GM18508 (cell line): ENCODE data around the gene ZNF302.

Source experiments
- ATAC-seq: cut with Tn5 transposase; IDR thresholded peaks from one replicate; pipeline ENCODE4 v1.9.1; 2021; ENCODE audit warnings: moderate number of reproducible peaks; ENCODE audit not compliant: insufficient read depth, unreplicated experiment

ZNF302 gene

GRCh38 chr19:34731019-34731829, 53.7 kb downstream of the ZNF302 start:
- ATAC-seq = no peak

GRCh38 chr19:34731964-34732363, 54.5 kb downstream of the ZNF302 start:
- ATAC-seq = no peak

- ATAC-seq = no peak
Measured at GRCh38 chr19:34732612-34733211, 55.2 kb downstream of the ZNF302 start.

GRCh38 chr19:34733266-34733745, 55.8 kb downstream of the ZNF302 start:
- peak; percentile 15 for ATAC-seq

GRCh38 chr19:34733746-34734536, 56.5 kb downstream of the ZNF302 start, which contains the start of gene ZNF181:
ZNF181 (plus strand) TSS chr19:34734243; CDS start chr19:34735038, 795 bp downstream.
- ATAC-seq = peak; percentile 60

GRCh38 chr19:34734537-34735103, 57.1 kb downstream of the ZNF302 start:
- ATAC-seq = peak; percentile 31
